DND-41 (cell line): ENCODE measurements around the gene IBA57.

Source experiments
- ATAC-seq: fragments of 200-7000 bp; cut with Tn5 transposase; 3 replicates; pipeline ENCODE4 v1.9.1; 2021; ENCODE audit warnings: low read depth; ENCODE audit not compliant: insufficient read depth
- DNase-seq: peaks from one replicate; pipeline ENCODE4 v3.0.0-alpha.2; 2020
- H2AFZ ChIP-seq: 2 replicates; pipeline ENCODE4 v1.6.0; 2012; ENCODE audit warnings: low read depth, low read length
- H3K27ac ChIP-seq: 2 replicates; pipeline ENCODE4 v1.5.1; 2012; ENCODE audit warnings: low read length, inconsistent platforms
- H3K27me3 ChIP-seq: fragments of 200-600 bp; sonication (generic); 2 replicates; pipeline ENCODE4 v1.6.0; 2012; ENCODE audit warnings: low read length, mild to moderate bottlenecking, inconsistent platforms; ENCODE audit not compliant: insufficient read depth, poor library complexity
- H3K36me3 ChIP-seq: 2 replicates; pipeline ENCODE4 v1.5.1; 2012; ENCODE audit warnings: low read length, inconsistent platforms; ENCODE audit not compliant: insufficient read depth
- H3K4me1 ChIP-seq: 2 replicates; pipeline ENCODE4 v1.5.1; 2012; ENCODE audit warnings: mild to moderate bottlenecking, low read length; ENCODE audit not compliant: insufficient read depth
- H3K4me2 ChIP-seq: 2 replicates; pipeline ENCODE4 v1.6.0; 2012; ENCODE audit warnings: mild to moderate bottlenecking, moderate library complexity, low read length, inconsistent platforms; ENCODE audit not compliant: insufficient read depth
- H3K4me3 ChIP-seq, 2 experiments: fragments of 200-600 bp in 1 of 2; shearing (Covaris generic) in 1 of 2; 2 replicates each; pipeline ENCODE4 v1.5.1; 2012 to 2016; ENCODE audit warnings: inconsistent platforms in 2 of 2, low read length in 2 of 2, mild to moderate bottlenecking in 2 of 2, low read depth in 1 of 2, moderate library complexity in 1 of 2
- H3K79me2 ChIP-seq: 2 replicates; pipeline ENCODE4 v1.6.0; 2012; ENCODE audit warnings: low read length, inconsistent platforms; ENCODE audit not compliant: insufficient read depth
- H3K9ac ChIP-seq: 2 replicates; pipeline ENCODE4 v1.6.0; 2012; ENCODE audit warnings: low read depth, mild to moderate bottlenecking, inconsistent platforms, low read length, moderate library complexity
- H3K9me3 ChIP-seq: 2 replicates; pipeline ENCODE4 v1.5.1; 2012; ENCODE audit warnings: low read length, moderate library complexity, mild to moderate bottlenecking, inconsistent platforms; ENCODE audit not compliant: insufficient read depth, severe bottlenecking
- H4K20me1 ChIP-seq: 2 replicates; pipeline ENCODE4 v1.6.0; 2012; ENCODE audit warnings: low read length; ENCODE audit not compliant: insufficient read depth
- EZH2 ChIP-seq: IDR thresholded peaks from 3 replicates; pipeline ENCODE4 v1.6.1; 2012; ENCODE audit warnings: borderline replicate concordance, low read depth, mild to moderate bottlenecking, moderate library complexity, low read length, inconsistent platforms; ENCODE audit not compliant: severe bottlenecking
- TF ChIP-seq, protein P1 (sequence below): IDR thresholded peaks from 2 replicates; pipeline ENCODE4 v1.5.1; 2012; ENCODE audit warnings: borderline replicate concordance, low read length, moderate library complexity, mild to moderate bottlenecking; ENCODE audit not compliant: poor library complexity, severe bottlenecking; ENCODE audit errors: extremely low read depth

Gene IBA57

GRCh38 chr1:228147151-228147693 is 18.4 kb upstream of the IBA57 start:
- no peak for TF ChIP-seq EZH2
- TF ChIP-seq, protein P1, sequence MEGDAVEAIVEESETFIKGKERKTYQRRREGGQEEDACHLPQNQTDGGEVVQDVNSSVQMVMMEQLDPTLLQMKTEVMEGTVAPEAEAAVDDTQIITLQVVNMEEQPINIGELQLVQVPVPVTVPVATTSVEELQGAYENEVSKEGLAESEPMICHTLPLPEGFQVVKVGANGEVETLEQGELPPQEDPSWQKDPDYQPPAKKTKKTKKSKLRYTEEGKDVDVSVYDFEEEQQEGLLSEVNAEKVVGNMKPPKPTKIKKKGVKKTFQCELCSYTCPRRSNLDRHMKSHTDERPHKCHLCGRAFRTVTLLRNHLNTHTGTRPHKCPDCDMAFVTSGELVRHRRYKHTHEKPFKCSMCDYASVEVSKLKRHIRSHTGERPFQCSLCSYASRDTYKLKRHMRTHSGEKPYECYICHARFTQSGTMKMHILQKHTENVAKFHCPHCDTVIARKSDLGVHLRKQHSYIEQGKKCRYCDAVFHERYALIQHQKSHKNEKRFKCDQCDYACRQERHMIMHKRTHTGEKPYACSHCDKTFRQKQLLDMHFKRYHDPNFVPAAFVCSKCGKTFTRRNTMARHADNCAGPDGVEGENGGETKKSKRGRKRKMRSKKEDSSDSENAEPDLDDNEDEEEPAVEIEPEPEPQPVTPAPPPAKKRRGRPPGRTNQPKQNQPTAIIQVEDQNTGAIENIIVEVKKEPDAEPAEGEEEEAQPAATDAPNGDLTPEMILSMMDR: no peak
- Histone ChIP-seq H4K20me1 (peaks cover 87% of the 10 kb centered on the region), H3K4me1 (peaks cover 24% of the 10 kb centered on the region), H2AFZ (no peak overlapping the region), H3K79me2 (peaks cover 52% of the 10 kb centered on the region), H3K4me3 (no peak overlapping the region), H3K27me3 (no peaks in the 10 kb centered on the region), H3K9me3 (no peaks in the 10 kb centered on the region), H3K4me2 (no peak overlapping the region), H3K9ac (no peak overlapping the region), H3K27ac (no peak overlapping the region), H3K36me3 (peaks cover 70% of the 10 kb centered on the region)
- ATAC-seq (no peak), DNase-seq (no peak)

GRCh38 chr1:228147768-228148167 is 17.8 kb upstream of the IBA57 start:
- Histone ChIP-seq H3K9ac (no peak overlapping the region), H3K4me1 (peaks cover 18% of the 10 kb centered on the region), H3K27me3 (no peaks in the 10 kb centered on the region), H4K20me1 (peaks cover 82% of the 10 kb centered on the region), H3K4me2 (no peak overlapping the region), H3K27ac (no peak overlapping the region), H3K9me3 (no peaks in the 10 kb centered on the region), H3K4me3 (no peak overlapping the region), H3K79me2 (peaks cover 47% of the 10 kb centered on the region), H2AFZ (no peak overlapping the region), H3K36me3 (peaks cover 64% of the 10 kb centered on the region)
- no peak for ATAC-seq
- DNase-seq: no peak
- TF ChIP-seq, protein P1: no peak
- no peak for TF ChIP-seq EZH2

GRCh38 chr1:228148196-228148861 is 17.3 kb upstream of the IBA57 start:
- Histone ChIP-seq H3K36me3 (peaks cover 61% of the 10 kb centered on the region), H3K4me1 (peaks cover 13% of the 10 kb centered on the region), H2AFZ (no peak overlapping the region), H3K4me3 (no peak overlapping the region), H3K9ac (no peak overlapping the region), H3K27me3 (no peaks in the 10 kb centered on the region), H3K4me2 (no peak overlapping the region), H3K27ac (no peak overlapping the region), H4K20me1 (peaks cover 76% of the 10 kb centered on the region), H3K79me2 (peaks cover 41% of the 10 kb centered on the region), H3K9me3 (no peaks in the 10 kb centered on the region)
- no peak for TF ChIP-seq EZH2
- TF ChIP-seq, protein P1: no peak
- DNase-seq (no peak), ATAC-seq (no peak)
